GM21619 (cell line): ENCODE data around the gene DDOST.

Experiments used
- ATAC-seq: cut with Tn5 transposase; IDR thresholded peaks from one replicate; pipeline ENCODE4 v1.9.1; 2021; ENCODE audit not compliant: unreplicated experiment

The DDOST gene

GRCh38 chr1:20661207-20662109 is at the start of gene DDOST:
Gene DDOST (minus strand): TSS chr1:20661369. CDS start chr1:20661350, 19 bp downstream.
- ATAC-seq, result peak; percentile 93

GRCh38 chr1:20710469-20711284 is 49.5 kb upstream of the DDOST start:
- ATAC-seq, result no peak

- ATAC-seq, result no peak
Measured at GRCh38 chr1:20709868-20710267, 48.7 kb upstream of the DDOST start.

DNA sequence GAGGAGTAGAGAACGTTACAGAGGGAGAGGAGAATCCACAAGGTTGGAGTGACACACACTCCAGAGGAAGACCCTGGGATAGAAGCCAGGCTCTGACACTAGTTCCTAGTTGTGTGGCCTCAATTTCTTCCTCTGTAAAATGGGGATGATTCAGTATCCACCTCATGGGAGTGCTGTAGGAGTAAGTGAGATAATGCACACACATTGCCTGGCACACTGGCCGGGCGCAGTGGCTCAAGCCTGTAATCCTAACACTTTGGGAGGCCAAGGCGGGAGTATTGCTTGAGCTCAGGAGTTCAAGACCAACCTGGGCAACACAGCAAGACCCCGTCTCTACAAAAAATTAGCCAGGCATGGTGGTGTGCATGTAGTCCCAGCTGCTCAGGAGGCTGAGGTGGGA is 47.7 kb upstream of the DDOST start:
- no peak for ATAC-seq

DNA sequence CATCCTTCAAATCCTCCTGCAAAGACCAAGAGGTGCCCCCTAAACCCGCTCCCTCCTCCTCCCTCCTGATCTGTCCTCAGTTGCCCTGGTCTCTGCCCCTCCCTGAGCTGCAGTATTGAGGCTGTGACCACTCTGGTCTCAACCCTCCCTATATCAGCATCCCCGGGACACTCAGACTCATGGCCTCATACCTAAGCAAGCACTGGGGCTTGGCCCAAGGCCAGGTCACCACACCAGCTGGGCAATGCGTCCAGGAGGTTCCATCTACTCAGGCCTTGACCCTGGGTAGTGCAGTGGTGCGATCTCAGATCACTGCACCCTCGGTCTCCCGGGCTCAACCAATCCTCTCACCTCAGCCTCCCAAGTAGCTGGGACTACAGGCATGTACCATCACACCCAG is 46.9 kb upstream of the DDOST start:
- ATAC-seq, result no peak

DNA sequence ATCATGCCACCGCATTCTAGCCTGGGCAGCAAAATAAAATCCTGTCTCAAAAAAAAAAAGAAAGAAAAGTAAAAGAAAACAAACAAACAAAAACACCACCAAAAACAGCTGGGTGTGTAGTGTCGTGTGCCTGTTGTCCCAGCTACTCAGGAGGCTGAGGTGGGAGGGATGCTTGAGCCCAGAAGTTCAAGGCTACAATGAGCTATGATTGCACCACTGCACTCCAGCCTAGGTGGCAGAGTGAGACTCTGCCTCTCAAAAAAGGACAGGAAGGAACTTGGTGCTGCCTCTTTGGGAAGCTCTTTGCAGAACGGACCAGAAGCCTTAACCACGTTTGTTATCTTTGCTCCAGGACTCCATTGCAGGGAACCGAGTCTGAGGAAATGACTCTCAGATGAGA is 45.7 kb upstream of the DDOST start:
- ATAC-seq, result no peak

GRCh38 chr1:20705203-20705755 is 44.1 kb upstream of the DDOST start:
- no peak for ATAC-seq

GRCh38 chr1:20704390-20705202 is 43.4 kb upstream of the DDOST start:
- no peak for ATAC-seq

DNA sequence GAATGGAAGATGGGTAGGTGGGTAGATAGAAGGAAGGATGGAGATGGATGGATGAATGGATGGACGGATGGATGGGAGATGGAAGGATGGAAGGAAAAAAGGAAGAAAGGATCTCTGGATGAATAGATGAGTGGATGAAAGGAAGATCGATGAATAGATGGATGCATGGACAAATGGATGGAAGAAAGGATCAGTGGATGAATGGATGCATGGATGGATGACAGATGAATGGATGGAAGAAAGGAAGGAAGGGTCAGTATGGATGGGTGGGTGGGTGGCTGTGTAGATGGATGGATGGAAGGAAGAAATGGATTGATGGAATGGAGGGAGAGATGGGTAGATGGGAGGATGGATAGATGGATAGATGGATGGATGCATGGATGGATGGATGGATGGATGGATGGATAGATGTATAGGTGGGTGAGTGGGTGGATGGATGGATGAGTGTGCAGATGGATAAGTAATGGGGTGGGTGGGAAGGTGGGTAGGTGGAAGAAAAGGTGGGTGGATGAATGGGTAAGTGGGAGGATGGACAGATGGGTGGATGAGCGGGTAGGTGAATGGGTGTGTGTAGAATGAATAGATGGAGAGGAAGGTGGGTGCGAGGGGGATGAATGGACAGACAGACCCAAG is 42.1 kb upstream of the DDOST start:
- no peak for ATAC-seq

DNA sequence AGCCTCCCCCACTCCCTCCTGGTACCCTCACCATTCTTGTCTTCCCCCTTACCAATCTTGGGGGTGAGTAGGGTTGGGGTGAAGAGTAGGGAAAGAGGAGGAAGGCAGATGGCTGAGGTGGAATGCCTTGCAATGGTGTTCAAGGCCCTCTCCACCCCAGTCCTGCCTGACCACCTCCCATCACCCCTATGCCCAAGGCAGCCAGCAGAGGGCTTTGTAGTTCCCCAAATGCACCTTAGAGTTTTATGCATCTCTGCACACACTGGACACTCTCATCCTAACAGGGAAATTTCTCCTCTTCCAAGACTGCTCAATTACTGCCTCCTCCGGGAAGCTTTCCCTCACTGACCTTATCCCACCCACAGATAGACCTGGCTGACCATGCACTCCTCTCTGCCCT is 41.2 kb upstream of the DDOST start:
- no peak for ATAC-seq

DNA sequence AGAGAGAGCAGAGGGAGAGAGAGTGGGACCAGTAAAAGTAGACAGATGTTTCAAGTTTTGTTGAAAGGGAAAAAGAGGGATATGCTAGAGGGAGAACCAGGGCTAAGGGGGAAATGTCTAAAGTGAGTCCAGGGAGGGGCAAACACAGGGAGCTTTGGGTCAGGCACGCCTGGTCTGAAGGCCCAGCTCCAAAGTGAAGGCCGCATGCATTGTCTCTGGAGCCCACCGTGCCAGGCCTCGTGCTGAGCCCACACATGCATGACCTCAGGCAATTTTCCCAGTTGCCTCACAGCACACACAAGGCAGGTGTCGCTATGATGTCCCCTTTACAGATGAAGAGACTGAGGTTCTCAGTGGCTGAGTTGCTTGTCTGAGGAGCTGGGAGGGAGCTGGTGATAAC is 40.7 kb upstream of the DDOST start:
- ATAC-seq, result no peak

DNA sequence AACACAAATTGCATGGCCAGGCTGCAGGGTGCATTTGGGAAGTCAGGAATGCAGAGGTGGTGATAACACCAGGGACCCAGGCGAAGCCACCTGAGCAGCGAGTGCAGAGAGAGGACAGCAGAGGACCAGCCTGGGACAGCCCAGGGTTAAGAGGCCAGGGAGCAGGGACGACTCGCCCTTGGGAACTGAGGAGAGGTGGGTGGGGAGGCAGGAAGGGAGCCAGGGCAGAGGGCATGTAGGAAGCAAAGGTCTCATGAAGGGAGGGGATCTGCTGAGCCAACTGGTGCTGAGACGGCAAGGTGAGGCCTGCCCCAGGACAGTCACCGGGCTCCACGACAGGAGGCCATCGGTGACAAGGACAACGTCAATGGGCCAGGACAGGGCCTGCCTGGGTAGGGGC is 40.3 kb upstream of the DDOST start:
- no peak for ATAC-seq

GRCh38 chr1:20700636-20701215 is 39.6 kb upstream of the DDOST start:
- no peak for ATAC-seq

DNA sequence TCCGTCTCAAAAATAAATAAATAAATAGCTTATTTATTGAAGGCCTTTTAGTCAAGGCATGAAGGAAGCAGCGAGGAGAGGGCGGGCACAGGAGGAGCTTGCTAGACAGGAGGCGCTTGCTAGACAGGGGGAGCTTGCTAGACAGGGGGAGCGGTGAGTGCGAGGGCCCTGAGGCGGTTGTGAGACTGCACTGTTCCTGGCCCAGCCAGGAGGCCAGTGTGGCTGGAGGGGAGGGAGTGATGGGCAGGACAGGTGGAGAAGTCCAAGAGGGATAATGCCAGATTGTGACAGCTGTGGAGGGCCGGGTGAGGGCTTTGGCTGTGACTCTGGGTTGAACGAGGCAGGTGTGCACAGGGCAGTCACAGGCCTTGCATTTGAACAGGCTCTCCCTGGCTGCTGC is 38.4 kb upstream of the DDOST start:
- ATAC-seq, result no peak

GRCh38 chr1:20698195-20698910 is 37.2 kb upstream of the DDOST start:
- ATAC-seq, result no peak

- ATAC-seq, result no peak
Measured at GRCh38 chr1:20697563-20697962, 36.4 kb upstream of the DDOST start.

- peak; percentile 79 for ATAC-seq
Measured at GRCh38 chr1:20696397-20697333, 35.5 kb upstream of the DDOST start.

GRCh38 chr1:20695515-20695914 is 34.3 kb upstream of the DDOST start:
- ATAC-seq, result no peak
